CD4-positive, alpha-beta T cell treated with Interleukin-21 for 1 hour (primary cell): ENCODE measurements around the gene LPO.

Experiments used
- DNase-seq: peaks from one replicate; pipeline ENCODE4 v3.0.0-alpha.2; 2020

Gene LPO

DNA sequence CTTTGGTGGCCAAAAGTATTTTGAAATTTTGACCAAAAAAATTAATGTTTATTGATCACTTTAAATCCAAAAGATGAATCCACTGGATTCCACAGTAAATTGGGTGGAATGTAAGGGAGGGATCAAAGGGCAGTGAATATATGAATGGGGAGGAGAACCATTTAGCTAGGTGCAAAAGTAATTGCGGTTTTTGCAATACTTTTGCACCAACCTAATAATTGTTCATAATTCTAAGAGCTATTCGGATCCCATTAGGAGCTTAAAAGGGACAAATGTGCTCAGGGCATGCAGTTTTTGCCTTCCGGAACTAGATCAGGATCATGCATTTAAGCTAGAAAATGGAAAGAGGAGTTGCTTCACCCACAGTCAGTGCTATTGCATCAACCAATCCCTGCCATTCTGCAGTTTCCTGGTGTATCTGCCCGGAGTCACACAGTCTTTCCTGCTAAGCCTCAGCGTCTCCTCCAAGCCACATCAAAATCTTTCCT, at the start of gene LPO:
Gene LPO, plus strand, starts transcription at position 438 of the 488 bp plus-strand sequence. CDS start 4,396 bp downstream, outside the sequence.
- no peak for DNase-seq

DNA sequence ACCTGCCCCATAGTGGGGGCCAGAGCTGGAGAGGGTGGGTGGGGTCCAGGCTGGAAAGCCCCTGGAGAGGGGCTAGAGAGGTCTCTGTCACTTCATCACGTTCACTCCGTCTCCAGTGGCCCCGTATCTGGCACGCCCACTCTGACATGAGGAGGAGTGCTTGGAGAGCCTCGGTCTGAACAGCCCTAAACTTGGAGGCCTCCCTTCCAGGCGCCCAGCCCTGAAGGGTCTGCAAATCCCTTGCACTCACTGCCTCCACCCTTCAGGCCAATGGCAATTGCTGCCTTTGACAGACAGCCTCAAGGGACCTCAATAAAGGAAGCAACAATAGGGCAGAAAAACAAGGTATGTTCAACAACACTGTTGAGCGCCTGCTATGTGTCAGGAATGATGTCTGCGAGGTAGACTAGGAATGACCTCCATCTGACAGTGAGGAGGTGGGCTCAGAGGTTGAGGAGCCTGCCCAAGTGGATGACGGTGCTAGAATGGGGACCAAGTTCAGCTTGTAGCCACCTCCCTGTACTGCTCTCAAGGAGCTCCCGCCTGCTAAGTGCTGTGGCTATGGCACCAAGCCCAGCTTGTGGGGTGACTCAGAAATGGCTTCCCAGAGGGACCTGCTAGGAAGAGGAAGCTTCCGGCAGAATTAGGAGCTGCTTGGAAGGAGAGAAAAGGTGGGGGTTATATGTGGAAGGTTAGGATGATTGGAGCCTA, 48.8 kb upstream of the LPO start:
- DNase-seq: no peak

DNA sequence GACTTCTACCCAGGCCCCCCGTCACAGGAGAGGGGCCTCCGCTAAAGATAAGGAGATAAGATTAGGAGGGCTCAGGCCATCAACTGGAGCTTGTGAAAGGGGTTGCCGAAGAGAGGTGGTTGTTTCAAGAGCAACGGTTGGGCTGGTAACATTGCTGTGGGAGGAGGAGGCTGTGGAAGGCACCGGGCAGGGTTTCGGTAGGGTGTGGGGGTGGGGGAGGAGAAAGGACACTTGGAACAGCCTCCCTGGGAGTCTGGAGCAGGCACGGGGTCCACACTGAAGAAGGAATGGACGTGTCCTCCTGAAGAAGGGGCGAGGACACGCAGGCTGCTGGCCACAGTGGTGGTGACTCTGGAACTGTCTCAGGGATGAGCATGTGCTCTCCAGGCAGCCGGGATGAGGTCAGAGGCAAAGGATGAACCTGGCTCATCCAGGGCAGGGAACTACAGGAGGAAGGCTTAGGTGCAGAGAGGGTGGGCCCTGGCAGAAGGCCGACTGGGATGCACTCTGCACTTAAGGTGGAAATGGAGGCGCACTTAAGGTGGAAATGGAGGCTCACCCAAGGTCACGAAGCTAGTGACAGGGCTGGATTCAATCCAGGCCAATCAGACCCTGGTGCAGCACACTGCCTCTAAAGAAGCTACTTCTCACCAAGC, 47.0 kb upstream of the LPO start:
- no peak for DNase-seq

DNA sequence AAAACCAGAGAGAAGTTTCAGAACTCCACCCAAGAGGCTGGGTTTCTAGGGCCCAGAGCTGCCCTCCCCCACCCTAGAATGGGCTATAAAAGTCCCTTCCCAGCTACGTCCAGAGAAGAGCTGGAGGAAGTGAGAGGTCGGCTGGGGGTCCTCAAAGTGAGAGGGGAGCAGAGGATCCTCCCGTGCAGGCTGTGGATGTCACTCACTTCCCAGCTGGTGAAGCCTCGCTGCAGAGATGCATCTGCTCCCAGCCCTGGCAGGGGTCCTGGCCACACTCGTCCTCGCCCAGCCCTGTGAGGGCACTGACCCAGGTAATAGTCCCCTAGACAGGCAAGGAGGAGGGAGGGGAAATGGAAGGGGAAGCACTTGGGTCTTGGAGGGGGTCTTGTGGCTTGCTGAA, 45.8 kb upstream of the LPO start, which contains the start of gene EPX:
Gene EPX, plus strand, starts transcription at position 115 of the 400 bp plus-strand sequence. Its CDS starts 121 bp downstream, at position 236.
- no peak for DNase-seq

DNA sequence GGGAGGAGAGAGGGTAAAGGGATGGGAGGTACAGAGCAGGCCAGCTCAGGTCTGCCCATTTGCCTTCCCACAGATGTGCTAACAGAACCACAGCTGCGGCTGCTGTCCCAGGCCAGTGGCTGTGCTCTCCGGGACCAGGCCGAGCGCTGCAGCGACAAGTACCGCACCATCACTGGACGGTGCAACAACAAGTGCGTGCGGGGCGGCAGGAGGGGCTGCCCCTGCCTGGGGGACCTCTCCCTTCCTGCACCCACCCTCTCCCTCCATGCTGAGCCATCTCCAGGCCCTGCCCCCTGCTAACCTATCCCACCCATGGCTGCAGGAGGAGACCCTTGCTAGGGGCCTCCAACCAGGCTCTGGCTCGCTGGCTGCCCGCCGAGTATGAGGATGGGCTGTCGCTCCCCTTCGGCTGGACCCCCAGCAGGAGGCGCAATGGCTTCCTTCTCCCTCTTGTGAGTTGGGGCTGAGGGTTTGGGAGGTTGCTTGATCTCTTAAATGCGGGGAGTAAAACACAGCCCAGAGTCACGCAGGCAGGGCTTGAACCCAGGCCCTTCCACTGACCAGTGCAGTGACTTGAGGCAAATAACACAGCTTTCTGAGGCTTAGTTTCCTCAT, 44.6 kb upstream of the LPO start:
- no peak for DNase-seq

DNA sequence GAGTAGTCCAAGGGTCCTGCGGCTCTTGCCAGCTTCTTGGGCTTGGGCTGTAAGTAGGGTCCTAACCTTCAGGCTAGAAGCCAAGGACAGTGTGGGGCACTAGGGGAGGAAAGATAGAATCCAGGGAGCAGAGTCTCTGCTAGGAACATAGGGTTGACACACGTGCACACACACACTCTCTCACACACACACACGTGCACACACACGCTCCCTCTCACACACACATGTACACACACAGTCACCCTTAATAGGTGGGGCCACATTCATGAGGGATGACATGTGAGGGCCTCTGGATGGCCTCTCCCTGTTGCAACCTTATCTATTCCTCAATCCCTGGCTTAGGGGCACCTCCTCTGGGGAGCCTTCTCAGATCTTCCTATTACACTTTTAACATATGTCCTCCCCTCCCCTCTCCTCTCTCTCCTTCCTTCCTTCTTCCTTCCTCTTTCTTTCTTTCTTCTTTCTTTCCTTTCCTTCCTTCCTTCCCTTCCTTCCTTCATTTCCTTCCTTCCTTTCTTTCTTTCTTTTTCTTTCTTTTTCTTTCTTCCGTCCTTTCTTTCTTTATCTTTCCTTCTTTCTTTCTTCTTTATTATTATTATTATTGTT, 42.8 kb upstream of the LPO start:
- no peak for DNase-seq

DNA sequence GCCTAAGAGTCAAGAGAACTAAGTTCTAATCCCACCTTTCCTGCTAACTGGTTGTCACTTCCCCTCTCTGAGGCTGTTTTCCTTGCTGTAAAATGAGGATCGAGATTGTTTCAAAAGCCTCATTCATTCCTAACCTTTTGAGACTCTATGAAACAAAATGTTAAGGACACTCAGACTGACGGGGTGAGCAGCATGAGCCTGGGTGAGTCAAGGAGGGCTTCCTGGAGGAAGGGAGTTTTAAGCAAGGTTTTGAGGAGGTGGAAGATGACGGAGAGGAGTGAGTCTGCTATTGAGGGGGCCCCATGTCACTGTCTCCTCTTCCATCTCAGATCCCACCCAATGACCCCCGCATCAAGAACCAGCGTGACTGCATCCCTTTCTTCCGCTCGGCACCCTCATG, 41.8 kb upstream of the LPO start:
- no peak for DNase-seq

DNA sequence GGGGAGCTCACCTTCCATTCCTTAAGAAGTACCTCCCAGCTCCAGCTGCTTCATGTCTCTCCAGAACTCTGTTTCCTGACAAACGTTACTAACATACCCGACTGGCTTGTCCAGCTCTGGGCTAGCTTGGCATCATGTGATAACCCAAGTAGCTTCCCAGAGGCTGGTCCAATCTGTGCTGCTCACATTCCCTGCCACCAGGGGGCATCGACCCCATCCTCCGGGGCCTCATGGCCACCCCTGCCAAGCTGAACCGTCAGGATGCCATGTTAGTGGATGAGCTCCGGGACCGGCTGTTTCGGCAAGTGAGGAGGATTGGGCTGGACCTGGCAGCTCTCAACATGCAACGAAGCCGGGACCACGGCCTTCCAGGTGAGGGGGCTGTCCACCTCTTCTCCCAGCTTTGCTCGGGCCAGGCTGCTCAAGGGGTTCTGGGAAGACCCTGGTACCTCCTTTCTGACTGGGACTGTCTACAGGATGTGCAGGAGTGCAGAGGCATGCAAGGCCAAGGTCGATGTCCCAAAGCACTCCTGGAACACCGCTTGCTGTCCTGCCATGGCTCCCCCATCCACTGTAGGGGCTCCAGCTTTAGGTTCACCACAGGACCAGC, 38.3 kb upstream of the LPO start:
- DNase-seq: peak; percentile 57

DNA sequence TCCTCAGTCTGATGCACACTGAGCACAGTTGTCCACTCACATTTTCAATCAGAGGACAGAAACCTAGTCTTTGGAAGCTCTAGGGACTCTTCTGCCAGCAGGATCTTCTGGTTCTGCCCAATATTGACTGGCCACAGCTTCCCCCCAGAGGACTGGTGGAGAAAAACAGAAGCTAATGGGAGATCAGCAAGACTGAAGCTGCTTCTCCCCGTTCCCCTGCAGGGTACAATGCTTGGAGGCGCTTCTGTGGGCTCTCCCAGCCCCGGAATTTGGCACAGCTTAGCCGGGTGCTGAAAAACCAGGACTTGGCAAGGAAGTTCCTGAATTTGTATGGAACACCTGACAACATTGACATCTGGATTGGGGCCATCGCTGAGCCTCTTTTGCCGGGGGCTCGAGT, 35.5 kb upstream of the LPO start:
- DNase-seq: no peak

DNA sequence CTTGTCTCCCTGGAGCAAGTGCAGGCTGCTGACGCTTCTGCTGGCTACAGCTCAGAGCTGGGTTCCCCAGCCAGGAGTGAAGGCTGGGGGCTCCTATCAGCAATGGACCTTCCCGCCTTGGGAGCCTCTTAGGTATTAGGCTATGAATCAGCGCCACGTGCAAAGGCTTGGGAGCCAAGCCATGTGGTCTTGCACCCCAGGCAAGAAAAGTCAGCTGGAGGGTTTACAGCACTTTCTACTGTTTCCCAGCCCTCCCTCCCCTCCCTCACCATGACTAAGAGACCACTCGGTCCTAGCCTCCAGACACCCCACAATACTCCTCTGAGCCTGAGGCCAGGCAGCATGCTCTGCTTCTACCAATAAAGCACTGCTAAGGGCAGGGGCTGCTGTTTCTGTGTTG, 33.6 kb upstream of the LPO start:
- no peak for DNase-seq

DNA sequence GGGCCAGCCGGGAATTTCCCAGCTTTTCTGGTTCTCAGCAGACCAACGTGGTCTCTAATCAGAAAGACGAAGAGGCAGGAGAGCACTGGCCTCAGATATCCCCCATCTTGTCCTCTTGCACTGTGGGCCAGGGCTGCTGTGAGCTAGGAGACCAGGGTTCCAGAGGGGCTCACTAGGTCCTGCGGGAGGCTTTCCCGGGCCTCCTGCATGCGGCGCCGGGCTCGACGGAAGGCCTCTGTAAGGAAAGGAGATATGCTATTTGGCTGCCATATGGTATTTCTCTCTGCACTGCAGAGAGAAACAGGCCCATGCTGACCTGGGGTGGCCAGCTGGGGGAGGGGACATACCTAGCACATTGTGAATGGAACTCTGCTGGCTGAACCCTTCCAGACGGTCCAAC, 32.4 kb upstream of the LPO start:
- DNase-seq: no peak

DNA sequence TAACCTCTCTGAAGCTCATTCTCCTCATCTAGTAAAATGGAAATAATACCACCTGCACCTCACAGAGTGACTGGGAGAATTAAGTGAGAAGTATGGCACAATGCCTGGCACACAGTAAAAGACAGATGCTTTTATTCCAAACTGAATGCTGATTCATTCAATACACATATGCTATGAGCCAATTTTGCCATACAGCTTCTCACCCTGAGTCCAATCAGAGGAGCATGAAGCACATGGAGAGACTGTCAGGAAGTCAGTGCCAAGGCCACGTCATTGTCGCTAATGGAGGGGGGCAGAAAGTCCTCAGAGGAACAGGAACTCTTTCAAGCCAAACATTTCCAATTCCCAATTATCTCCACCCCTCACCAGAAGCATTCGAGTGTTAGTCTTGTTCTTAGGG, 30.9 kb upstream of the LPO start:
- no peak for DNase-seq

DNA sequence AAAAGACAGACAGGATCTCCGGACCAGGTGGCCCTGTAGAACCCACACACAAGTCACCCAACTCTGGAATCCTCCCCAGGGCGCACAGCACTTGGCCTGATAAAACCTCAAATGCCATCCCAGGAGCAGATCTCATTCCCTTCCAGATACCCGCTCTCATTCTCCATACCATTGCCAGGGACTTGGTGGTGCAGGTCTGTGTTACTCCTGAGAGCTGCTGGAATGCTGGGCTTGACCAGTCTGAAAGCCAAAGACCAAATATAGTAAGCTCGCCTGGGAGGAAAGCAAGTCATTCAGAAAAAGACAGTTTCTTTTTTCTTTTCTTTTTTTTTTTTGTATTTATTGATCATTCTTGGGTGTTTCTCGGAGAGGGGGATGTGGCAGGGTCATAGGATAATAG, 30.0 kb upstream of the LPO start:
- no peak for DNase-seq

DNA sequence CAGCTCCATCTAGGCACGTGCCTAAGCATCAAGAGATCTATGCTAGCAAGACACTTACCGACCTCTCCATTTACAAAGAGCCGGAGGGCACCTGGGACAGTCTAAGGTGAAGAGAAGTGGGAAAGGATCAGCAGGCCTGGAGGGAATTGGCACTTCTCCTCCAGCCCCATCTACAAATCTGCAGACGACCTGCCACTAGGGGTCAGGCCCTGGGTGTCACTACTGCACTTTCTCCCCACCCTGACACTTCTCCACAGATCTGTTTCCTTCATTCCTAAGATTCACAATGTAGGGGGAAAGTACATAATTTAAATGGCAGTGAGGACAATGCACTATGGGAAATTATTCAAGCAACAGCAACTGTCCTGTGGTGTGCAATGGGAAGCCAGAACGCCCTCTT, 27.5 kb upstream of the LPO start:
- DNase-seq: no peak

DNA sequence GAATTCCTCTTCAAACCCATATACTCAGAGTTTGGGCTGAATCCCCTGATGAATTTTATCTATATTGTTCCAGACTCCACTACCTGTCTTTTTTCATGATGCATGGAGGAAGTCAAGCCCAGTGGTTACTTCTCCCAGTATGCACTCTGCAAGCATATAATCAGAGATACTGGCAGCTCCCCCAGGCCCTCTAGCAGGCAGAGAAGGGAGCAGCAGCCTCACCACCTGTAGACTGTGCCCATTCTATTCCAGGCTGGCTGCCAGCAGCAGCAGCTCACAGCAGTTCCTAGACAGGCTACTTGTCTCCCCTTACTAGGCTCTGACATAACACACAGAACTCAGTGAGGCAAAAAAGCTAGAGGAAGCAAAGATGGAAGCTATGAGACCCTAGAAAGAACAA, 22.7 kb upstream of the LPO start:
- DNase-seq: no peak

DNA sequence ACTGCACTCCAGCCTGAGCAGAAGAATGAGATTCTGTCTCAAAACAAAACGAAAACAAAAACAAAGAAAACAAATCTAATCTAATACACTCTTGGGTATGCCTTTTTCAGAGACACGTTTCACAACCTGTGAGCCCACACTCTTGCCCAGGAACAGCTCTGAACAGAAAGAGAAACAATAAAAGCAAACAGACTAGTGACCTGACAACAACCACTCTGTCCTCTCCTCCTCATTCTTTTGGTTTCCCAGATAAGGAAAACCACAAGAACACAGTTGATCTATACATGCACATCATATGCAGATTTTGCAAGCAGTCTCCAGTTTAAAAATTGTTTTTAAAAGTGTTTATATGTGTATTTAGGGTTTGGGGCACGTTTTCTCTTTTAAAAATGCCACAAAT, 20.6 kb upstream of the LPO start:
- DNase-seq: no peak

DNA sequence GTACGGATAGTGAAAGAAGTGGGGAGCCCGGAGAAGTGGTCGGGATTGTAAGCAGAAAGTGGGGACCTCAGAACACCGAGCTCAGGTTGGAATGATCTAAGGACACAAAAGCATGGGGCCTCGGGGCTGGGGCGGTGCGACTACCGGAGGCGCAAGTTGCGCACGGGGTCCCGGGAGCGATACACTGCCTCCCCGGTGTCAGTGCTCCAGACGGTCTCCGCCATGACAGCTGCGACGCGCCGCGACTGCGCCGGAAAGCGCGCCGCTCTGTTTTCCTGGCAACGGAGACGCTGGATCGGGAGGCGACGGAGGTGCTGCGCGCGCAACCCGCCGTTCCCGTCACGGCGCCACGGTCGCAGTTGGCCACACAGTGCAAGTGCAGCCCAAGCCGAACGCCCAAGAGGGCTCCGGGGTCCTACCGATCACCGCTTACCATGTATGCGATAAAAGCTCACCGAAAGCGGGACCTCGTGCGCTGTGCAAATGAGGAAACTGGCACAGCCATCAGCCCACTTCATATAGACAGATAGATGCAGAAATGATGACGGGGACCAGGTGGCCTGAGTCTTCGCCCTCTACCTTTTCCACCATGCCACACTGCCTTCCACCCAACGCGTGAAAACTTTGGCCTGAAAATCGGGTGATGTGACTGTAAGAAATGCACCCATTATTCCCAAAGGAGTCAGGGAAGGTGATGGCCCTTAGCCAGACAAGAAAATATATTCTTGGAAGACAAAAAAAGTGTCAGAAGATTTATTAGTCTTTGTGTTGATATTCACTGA, 19.2 kb upstream of the LPO start, which contains the start of gene MKS1:
Gene MKS1, minus strand, starts transcription at position 249 of the 782 bp plus-strand sequence. Its CDS starts 25 bp downstream, at position 224.
- DNase-seq: peak; percentile 96

DNA sequence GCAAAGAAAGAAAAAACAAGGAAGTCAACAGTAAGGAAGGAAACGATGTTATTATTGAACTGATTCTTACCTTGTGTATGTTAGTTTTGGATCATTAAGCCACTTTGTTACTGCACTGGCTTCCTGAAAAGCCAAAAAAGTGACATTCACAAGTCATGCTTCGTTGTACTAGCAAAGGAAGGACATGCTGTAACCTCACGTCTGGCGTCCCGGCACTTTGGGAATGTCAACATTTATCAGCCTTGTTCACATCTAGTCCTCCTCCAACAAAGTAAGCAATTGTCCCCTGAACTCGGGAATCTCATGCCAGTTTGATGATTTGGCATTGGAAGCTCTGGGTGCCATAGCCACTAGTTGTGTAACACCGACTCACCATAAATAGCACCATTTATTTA, 18.6 kb upstream of the LPO start:
- no peak for DNase-seq

DNA sequence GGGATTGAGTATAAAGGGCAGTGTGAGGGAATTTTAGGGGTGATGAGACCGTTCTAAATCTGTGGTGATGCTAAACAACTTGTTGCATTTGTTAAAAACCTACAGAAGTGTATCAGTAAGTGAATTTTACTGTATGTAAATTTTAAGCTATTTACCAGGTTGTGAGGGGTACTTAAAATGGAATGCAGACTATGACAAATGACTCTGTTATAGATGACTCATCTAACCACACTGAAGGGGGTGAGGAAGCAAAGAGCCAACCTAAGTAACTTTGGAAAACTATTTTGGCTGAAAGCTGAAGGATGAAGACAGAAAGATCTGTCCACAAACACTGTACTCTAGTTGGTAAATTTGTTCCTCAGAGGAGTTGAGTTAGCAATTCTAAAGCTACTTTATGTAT, 14.1 kb upstream of the LPO start:
- no peak for DNase-seq

DNA sequence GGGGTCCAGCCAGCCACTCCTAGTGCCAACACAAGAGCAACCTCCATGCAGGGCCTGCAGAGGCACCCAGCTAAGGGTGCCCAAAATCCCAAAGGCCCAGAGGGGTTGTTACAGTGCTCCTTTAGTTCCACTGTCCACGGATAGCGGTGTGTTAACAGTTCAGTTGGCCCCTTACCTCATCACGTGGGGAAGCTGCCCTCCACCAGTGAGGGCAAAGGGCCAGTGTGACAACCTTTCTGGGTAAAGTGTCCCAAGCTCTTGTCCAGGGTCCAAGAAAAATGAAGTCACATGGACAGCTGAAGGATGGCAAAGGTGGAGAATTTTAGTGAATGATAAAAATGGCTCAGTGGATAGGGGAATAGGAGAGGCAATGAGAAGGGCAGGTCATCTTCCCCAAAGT, 10.7 kb upstream of the LPO start:
- no peak for DNase-seq

DNA sequence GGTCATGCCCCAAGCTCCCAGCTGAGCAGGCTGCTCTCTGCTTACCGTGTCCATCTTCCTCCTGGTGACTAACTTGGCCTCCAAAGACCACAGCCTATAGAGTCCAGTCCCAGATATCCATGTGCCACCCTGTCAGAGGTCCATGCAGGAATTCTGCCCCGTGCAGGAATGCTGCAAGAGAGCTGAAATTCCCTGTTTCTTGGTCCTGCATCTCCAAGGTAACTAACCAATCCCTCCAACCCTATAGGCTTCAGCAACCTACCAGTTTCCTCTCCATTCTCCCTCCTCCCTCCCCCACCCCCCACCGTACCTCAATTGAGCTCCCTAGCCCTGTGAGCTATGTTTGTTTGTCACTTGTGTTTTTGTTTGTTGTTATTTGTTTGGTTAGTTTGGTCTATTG, 9.7 kb upstream of the LPO start:
- DNase-seq: no peak

DNA sequence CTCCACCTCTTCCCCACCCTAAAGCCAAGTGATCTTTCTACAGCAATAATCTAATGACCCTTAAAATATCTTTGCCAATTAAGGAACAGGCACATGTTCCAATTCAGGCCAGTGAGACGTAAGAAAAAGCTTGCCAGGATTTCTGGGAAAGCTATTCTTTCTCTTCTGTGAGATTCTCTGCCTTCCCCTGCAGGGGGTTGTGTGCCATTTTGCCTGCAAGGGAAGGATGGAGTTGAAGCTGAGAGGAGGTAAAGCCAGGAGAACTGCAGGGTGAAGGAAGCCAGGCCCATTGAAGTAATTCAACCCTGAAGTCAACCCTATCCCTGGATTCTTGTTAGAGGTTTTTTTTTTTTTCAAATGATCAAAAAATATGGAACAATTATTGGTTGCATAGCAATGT, 9.0 kb upstream of the LPO start:
- DNase-seq: no peak
